GM21447 (cell line): ENCODE results near the gene AMZ2.

Experiments
- ATAC-seq: cut with Tn5 transposase; IDR thresholded peaks from one replicate; pipeline ENCODE4 v1.9.1; 2021; ENCODE audit not compliant: unreplicated experiment

Gene AMZ2

GRCh38 chr17:68290268-68290954, 42.6 kb downstream of the AMZ2 start:
- no peak for ATAC-seq

DNA sequence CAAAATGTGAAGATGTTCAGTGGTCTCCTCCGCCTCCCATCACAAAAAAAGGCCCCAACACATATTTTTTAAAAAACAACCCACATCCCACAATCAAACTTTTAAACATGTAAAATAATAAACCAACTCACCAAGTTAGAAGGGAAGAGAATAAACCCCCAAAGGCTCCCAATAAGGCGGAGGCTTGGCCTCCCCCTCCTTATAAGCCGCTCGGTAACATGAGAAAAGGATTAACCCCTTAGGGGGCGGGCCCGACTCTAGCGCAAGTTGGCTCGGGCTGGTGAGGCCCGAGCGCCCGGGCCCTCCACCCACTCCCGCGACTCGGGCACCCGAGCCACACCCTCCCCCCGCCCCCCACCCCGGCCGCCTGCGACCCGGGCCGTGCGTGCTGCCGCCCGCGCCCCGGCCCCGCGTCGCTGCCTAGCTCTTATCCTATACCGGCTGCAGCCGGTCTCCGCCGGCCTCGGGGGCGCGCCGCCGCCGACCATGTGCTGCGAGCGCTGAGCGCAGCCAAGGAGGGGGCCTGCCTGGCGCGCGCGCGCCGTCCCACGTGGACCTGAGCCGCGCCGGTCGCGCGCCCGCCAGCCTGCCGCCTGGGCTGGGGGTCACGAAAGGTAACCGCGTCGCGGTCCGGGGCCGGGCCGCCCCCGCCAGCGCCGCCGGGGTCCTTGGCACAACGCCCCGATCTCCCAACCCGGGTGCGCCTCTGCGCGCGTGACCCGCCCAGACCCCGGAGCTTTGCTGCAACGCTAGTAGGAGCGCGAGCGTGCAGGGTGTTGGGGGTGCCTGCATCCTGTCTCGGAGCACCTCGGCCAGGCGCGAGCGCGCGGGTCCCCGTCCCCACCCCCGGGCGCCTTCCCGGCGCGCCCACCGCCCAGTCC, 43.4 kb downstream of the AMZ2 start, which contains the start of the genes ARSG and SLC16A6:
Gene ARSG (plus strand): TSS at position 541 of the 881 bp plus-strand sequence. CDS start 15,999 bp downstream, outside the sequence.
Gene SLC16A6 (minus strand): TSS at position 173 of the 881 bp plus-strand sequence. CDS start 12,807 bp downstream, outside the sequence.
- ATAC-seq = peak; percentile 44

GRCh38 chr17:68291836-68292688, 44.2 kb downstream of the AMZ2 start:
- ATAC-seq = peak; percentile 57

GRCh38 chr17:68292689-68293040, 44.8 kb downstream of the AMZ2 start:
- no peak for ATAC-seq

GRCh38 chr17:68293490-68294195, 45.8 kb downstream of the AMZ2 start:
- no peak for ATAC-seq

DNA sequence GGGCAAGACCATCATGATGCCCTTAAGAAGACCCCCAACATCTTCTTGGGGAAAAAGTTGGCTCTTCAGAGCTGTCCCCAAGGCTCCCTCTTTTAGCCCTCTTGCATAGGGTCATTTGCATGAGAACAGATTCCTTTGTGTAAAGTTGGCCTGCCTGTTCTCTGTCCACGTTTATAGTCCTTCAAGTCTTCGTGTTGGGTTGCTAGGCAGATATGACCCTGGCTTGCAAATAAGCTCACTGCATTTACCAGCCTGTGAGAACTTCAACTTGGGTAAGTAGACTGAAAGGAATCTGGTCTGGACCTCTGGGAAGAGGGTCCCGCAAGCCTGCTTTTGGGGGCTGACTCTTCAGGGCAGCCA, 46.3 kb downstream of the AMZ2 start:
- ATAC-seq = no peak

DNA sequence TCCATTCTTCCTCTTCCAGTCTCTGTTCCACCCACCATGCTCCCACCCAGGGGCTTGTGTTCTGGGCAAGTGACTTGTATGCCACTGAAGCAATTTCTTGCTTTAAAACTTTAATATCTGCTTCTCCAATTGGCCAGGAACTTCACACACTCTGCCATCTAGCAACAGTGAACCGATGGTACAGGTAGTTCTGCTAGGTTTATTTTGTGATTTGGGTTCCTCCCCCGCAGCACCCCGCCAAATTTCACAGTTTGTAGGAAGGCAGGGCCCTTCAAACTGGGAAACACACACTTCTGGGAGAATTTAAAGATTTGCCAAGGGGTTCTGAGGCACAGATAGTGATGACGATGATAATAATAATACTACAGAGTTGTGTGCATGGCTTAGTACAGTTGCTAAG, 46.8 kb downstream of the AMZ2 start:
- no peak for ATAC-seq

DNA sequence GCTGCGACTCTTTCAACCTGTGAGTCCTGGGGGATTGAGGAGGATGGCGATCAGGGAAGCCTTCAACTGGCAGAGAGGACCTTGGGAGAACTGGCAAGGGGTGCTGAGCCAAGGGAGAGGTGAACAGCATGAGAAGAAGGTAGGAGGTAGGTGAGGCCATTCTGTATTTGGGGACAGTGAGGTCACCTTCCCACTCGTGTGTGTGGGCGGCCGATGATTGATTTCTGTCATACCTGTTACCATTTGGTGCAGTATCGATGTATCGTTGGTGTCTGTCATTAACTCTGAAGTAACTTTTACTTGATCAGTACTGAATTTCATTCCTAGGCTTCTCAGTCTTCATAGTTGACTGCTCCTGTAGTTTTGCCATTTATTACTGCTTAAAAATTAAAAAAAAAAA, 47.2 kb downstream of the AMZ2 start:
- no peak for ATAC-seq

DNA sequence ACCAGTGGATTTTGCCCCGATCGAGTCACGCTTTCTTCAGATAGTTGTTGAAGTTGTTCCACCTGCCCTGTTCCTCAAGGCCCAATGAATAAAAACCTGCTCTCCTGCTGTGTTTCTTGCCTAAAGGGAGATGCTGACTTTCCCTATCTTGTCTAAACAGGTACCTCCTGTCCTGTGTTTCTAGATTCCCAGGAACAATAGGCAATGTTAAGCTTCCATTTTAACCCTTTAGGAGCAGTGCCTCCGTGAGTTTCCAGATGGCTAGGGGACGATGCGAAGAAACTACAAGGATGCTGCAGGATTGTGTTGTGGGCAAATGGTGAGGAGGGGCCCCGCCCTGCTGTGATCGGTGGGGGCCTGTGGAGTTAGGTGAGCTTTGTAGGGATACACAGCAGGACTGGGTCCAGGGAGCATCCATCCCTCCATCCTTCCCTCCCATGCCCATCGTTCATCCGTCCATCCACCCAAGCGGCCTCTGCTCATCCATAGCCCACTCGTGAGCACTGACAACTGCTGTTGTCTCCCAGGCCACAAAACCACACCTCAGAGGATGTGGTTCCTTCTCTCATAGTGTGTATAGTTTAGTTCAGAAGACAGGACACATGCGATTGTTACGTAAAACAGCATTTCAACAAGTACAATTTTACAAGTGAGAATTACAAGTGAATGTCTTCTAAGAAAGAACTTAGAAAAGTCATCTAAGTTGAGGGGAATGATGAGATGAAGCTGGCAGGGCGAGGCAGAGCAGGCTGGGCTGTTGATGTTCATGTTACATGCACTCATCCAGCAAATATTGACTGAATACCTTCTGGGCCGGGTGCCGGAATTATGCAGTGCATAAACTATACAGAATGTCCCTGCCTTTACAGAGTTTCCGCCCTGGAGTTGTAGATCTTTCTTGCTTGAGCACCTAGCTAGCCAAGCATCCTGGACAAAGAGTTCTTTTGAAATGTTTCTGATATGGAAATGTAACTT, 48.7 kb downstream of the AMZ2 start:
- ATAC-seq = no peak

DNA sequence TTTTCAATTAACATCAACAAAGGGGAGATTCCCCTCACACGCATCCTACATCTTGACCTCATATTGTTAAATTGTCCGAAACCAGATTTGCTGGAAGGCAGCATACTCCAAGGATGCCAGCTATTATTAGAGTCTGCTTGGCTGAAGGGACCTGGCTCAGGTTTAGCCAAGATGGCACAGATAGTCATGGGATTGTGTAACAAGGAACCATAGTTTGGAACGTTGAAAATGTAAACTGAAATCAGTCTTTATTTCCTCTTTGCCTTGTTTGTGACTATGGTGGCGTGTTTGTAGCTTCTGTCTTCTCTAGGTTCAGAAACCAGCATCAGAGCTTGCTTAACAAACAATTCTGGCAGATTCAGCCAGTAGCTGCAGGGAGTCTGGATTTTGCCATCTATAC, 49.4 kb downstream of the AMZ2 start:
- no peak for ATAC-seq

GRCh38 chr17:68298601-68299000, 50.8 kb downstream of the AMZ2 start:
- ATAC-seq = no peak

GRCh38 chr17:68299817-68300216, 52.0 kb downstream of the AMZ2 start:
- no peak for ATAC-seq

DNA sequence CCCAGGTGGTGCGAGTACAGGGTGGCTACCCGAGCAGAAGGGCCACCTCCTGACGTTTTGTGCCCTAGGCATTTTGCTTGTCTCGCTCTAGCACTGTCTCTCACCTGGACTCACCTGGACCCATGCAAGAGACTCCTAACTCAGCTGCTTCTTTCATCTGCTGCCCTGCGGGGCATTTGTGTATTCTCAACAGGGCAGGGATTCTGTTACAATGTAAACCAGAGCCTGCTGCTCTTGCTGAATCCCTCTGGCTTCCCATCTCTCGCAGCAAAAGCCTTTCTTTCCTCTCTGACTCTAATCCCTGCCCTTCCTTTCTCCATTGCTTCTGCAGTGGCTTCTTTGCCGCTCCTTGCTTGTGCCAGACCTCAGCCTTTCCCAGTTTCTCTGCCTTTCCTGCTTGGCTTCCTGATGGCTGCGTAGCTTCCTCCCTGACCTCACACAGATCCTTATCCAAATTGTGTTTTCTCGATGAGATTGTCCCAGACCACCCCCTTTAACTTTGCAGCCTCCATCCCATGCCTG, 53.7 kb downstream of the AMZ2 start:
- no peak for ATAC-seq

DNA sequence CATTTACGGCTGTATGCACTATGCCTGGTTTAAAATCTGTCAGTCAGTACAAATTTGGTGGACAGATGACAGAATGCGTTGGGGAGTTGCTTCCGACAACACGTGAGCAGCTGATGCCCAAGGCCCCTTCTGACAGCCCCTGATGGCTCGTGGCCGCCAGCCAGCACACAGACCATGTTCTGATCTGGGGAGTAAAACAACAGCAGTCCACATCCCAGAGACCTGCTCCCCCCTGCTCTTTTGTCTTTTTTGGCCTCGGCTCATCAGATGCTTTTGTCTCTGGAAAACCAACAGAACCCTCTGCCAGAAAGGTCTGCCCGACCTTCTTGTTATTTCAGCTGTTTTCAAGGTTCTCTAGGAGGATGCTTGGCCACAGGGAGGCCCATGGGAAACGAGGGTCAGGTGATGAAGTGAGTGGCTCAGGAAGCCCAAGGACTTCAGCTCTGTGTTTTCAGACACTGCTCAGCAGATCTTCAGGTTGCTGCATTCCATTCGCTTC, 54.3 kb downstream of the AMZ2 start:
- ATAC-seq = no peak

DNA sequence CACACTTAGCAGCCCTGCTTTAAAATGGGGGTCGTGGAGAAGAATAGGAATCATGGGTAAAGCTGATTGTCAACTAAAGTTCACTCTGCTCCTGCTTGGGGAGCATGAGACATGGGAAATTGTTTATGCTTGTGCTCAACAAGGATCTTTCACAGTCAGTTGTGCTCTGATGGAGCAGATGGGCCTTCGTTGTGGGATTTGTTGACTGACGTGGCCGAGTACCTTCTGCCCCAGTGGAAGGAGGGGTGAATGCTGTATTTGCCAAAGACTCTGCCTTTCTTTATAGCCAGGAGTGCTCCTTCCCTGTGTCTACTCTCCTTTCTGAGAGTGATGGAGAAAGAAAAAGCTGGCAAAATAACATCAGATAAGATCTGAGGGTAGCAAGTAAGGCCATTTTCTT, 54.8 kb downstream of the AMZ2 start:
- ATAC-seq = no peak

DNA sequence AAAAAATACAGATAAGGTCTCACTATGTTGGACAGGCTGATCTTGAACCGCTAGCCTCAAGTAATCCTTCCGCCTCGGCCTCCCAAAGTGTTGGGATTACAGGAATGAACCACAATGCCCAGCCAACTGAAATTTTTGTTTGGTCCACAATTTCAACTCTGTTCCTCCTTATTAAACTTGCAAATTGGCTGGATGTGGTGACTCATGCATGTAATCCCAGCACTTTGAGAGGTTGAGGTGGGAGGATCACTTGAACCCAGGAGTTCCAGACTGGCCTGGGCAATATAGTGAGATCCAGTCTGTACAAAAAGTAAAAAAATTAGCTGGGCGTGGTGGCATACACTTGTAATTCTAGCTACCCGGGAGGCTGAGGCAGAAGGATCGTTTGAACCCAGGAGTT, 56.9 kb downstream of the AMZ2 start:
- ATAC-seq = no peak

DNA sequence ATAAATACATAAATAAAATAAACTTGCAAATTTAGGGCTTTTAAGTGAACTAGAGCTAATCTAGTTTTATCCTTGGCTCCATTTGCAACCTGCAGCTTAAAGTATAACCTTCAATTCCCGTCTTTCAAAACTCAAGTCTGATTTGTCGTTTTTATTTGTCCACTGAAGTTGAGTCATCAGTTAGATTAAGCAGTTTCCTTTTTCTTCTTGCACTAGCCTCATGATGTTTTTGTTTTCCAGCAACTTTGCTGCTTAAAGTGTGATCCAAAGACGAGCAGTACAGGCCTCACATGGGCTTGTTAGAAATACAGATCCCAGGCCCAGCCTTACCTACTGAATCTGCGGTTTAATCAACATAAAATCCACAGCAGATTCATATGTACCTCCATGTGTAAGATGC, 57.3 kb downstream of the AMZ2 start:
- no peak for ATAC-seq
